HepG2 (cell line): Measurements from ENCODE around the gene FCAMR. TPM values are rescaled to one million over a fixed set of nuclear protein-coding genes. Genes with fewer than 3 reads are reported as not detected.

Experiments used
- ELF3 ChIP-seq: IDR thresholded peaks from 2 replicates; pipeline ENCODE4 v1.6.1; 2016; ENCODE audit warnings: missing genetic modification reagents, missing compliant biosample characterization
- ELF4 ChIP-seq: sonication (generic); formaldehyde crosslinking; IDR thresholded peaks from 2 replicates; pipeline ENCODE4 v1.5.0; 2020; ENCODE audit warnings: missing genetic modification reagents, mild to moderate bottlenecking, moderate library complexity, borderline replicate concordance
- EZH2 ChIP-seq: conservative IDR thresholded peaks from 2 replicates; pipeline ENCODE4 v1.6.1; 2012; ENCODE audit warnings: mild to moderate bottlenecking, low read depth, low read length, moderate library complexity
- REPIN1 ChIP-seq: sonication (generic); formaldehyde crosslinking; IDR thresholded peaks from 2 replicates; pipeline ENCODE4 v1.8.0; 2022; ENCODE audit warnings: missing genetic modification reagents, low read depth, mild to moderate bottlenecking, borderline replicate concordance
- SIX1 ChIP-seq: sonication (generic); formaldehyde crosslinking; IDR thresholded peaks from 2 replicates; pipeline ENCODE4 v1.4.0; 2020; ENCODE audit warnings: missing genetic modification reagents, borderline replicate concordance
- TCF7L2 ChIP-seq: IDR thresholded peaks from 2 replicates; pipeline ENCODE4 v1.6.1; 2011; ENCODE audit warnings: mild to moderate bottlenecking, low read depth, low read length, moderate library complexity
- U2AF2 ChIP-seq: fragments of 200-400 bp; formaldehyde crosslinking; IDR thresholded peaks from 2 replicates; pipeline ENCODE4 v1.6.1; 2017; ENCODE audit warnings: low read depth, mild to moderate bottlenecking, low read length
- ZNF343 ChIP-seq: sonication (generic); formaldehyde crosslinking; IDR thresholded peaks from 2 replicates; pipeline ENCODE4 v1.4.0; 2020; ENCODE audit warnings: mild to moderate bottlenecking, missing genetic modification reagents
- ZNF496 ChIP-seq: sonication (generic); formaldehyde crosslinking; IDR thresholded peaks from 2 replicates; pipeline ENCODE4 v1.8.1; 2023; ENCODE audit warnings: mild to moderate bottlenecking, moderate library complexity, missing genetic modification reagents; ENCODE audit not compliant: insufficient replicate concordance
- ZNF589 ChIP-seq: sonication (generic); formaldehyde crosslinking; conservative IDR thresholded peaks from 2 replicates; pipeline ENCODE4 v1.8.0; 2022; ENCODE audit warnings: mild to moderate bottlenecking, moderate library complexity, missing genetic modification reagents
- ZNF768 ChIP-seq: sonication (generic); formaldehyde crosslinking; IDR thresholded peaks from 2 replicates; pipeline ENCODE4 v1.4.0; 2020; ENCODE audit warnings: missing genetic modification reagents
- ZNF772 ChIP-seq: sonication (generic); formaldehyde crosslinking; IDR thresholded peaks from 2 replicates; pipeline ENCODE4 v1.5.0; 2020; ENCODE audit warnings: mild to moderate bottlenecking, missing genetic modification reagents
- ZNF788 ChIP-seq: sonication (generic); formaldehyde crosslinking; IDR thresholded peaks from 2 replicates; pipeline ENCODE4 v1.5.0; 2020; ENCODE audit warnings: mild to moderate bottlenecking, missing genetic modification reagents, borderline replicate concordance
- polyA plus RNA-seq, 8 experiments: library from polyadenylated mRNA; depleted of rRNA in 3 of 8; stranded (reverse) in 7 of 8; unstranded in 1 of 8; fragments of >200 nt; fragmentation: Illumina TruSeq in 4 of 8; extraction: Trizol in 4 of 8; gene quantifications; 2 replicates each; pipeline versions ENCODE4 v1.2.1 to v1.2.3, GENCODE V29; 2011 to 2016; ENCODE audit warnings: low read depth in 4 of 8, missing spikeins in 1 of 8, mixed read lengths in 1 of 8; ENCODE audit not compliant: insufficient read depth in 1 of 8
- total RNA-seq, 5 experiments: library from RNA; depleted of rRNA; stranded (reverse); fragments of >200 nt; fragmentation: Illumina TruSeq; extraction: Trizol; gene quantifications; 2 replicates each; pipeline ENCODE4 v1.2.3, GENCODE V29; 2016; ENCODE audit warnings: low read depth in 1 of 5
- TF ChIP-seq, protein P1 (sequence below): sonication (generic); formaldehyde crosslinking; conservative IDR thresholded peaks from 2 replicates; pipeline ENCODE4 v1.4.0; 2020; ENCODE audit warnings: missing genetic modification reagents
- TF ChIP-seq, protein P2 (sequence below): sonication (generic); formaldehyde crosslinking; IDR thresholded peaks from 2 replicates; pipeline ENCODE4 v1.8.0; 2022; ENCODE audit warnings: mild to moderate bottlenecking, missing genetic modification reagents, moderate library complexity
- TF ChIP-seq, protein P3 (sequence below): sonication (generic); formaldehyde crosslinking; IDR thresholded peaks from 2 replicates; pipeline ENCODE4 v1.4.0; 2020; ENCODE audit warnings: missing genetic modification reagents
- TF ChIP-seq, protein P4 (sequence below): sonication (generic); formaldehyde crosslinking; IDR thresholded peaks from 2 replicates; pipeline ENCODE4 v1.4.0; 2020; ENCODE audit warnings: mild to moderate bottlenecking, missing genetic modification reagents
- TF ChIP-seq, protein P5 (sequence below): sonication (generic); formaldehyde crosslinking; IDR thresholded peaks from 2 replicates; pipeline ENCODE4 v1.4.0; 2020; ENCODE audit warnings: missing genetic modification reagents
- TF ChIP-seq, protein P6 (sequence below): sonication (generic); formaldehyde crosslinking; IDR thresholded peaks from 2 replicates; pipeline ENCODE4 v1.8.1; 2022; ENCODE audit warnings: mild to moderate bottlenecking, missing genetic modification reagents
- TF ChIP-seq, protein P7 (sequence below): sonication (generic); formaldehyde crosslinking; IDR thresholded peaks from 2 replicates; pipeline ENCODE4 v1.8.1; 2023; ENCODE audit warnings: mild to moderate bottlenecking, inconsistent platforms, moderate library complexity, missing genetic modification reagents, borderline replicate concordance

FCAMR gene
- total and polyA plus RNA-seq, 2 of the 13 experiments (the other 11 are each of a cell fraction or from before 2014, with no cell fraction given) = not detected

DNA sequence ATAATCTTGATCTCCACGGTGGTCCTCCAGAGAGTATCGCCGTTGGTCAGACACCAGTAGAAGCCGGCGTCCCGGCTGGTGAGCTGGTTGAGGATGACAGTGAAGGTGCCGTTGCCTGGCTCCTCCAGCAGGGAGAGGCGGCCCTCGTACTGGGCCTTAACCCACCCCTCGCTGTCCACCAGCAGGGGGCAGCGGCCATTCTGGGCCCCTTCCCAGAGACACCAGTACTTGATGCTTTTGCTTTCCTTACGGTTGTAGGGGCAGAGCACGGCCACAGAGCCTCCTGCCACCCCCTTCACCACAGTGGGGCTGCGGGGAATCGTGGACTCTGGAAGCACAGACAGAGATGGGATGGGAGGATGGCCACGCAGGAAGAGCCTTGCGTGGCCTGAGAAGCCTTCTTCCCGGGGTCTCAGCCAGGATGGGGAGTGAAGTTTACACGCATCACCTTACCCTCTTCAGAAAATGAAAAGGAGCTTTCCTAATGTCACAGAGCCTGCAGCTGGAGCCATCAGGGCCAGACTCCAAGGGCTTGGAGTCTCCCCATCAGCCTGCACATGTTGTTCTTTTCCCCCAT, 34.7 kb downstream of the FCAMR start (continued):
- TF ChIP-seq ZNF496 (CRISPR knock-in tag) (no peak), TCF7L2 (no peak), U2AF2 (no peak), ELF4 (CRISPR knock-in tag) (no peak), ZNF788 (peak; percentile 70; the same call in 1 of the 2 replicates), REPIN1 (CRISPR knock-in tag) (no peak; the same call in 1 of the 2 replicates), ZNF768 (peak; percentile 37; the same call in 1 of the 2 replicates), ZNF772 (CRISPR knock-in tag) (no peak), ZNF589 (CRISPR knock-in tag) (no peak), ELF3 (peak; percentile 37; the same call in 1 of the 2 replicates), ZNF343 (CRISPR knock-in tag) (no peak), SIX1 (no peak), EZH2 (no peak)
- TF ChIP-seq, protein P1, sequence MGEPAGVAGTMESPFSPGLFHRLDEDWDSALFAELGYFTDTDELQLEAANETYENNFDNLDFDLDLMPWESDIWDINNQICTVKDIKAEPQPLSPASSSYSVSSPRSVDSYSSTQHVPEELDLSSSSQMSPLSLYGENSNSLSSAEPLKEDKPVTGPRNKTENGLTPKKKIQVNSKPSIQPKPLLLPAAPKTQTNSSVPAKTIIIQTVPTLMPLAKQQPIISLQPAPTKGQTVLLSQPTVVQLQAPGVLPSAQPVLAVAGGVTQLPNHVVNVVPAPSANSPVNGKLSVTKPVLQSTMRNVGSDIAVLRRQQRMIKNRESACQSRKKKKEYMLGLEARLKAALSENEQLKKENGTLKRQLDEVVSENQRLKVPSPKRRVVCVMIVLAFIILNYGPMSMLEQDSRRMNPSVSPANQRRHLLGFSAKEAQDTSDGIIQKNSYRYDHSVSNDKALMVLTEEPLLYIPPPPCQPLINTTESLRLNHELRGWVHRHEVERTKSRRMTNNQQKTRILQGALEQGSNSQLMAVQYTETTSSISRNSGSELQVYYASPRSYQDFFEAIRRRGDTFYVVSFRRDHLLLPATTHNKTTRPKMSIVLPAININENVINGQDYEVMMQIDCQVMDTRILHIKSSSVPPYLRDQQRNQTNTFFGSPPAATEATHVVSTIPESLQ (CRISPR knock-in tag) = no peak
- TF ChIP-seq, protein P2, sequence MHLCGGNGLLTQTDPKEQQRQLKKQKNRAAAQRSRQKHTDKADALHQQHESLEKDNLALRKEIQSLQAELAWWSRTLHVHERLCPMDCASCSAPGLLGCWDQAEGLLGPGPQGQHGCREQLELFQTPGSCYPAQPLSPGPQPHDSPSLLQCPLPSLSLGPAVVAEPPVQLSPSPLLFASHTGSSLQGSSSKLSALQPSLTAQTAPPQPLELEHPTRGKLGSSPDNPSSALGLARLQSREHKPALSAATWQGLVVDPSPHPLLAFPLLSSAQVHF = no peak
- TF ChIP-seq, protein P3, sequence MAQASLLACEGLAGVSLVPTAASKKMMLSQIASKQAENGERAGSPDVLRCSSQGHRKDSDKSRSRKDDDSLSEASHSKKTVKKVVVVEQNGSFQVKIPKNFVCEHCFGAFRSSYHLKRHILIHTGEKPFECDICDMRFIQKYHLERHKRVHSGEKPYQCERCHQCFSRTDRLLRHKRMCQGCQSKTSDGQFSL (CRISPR knock-in tag) = no peak
- TF ChIP-seq, protein P4, sequence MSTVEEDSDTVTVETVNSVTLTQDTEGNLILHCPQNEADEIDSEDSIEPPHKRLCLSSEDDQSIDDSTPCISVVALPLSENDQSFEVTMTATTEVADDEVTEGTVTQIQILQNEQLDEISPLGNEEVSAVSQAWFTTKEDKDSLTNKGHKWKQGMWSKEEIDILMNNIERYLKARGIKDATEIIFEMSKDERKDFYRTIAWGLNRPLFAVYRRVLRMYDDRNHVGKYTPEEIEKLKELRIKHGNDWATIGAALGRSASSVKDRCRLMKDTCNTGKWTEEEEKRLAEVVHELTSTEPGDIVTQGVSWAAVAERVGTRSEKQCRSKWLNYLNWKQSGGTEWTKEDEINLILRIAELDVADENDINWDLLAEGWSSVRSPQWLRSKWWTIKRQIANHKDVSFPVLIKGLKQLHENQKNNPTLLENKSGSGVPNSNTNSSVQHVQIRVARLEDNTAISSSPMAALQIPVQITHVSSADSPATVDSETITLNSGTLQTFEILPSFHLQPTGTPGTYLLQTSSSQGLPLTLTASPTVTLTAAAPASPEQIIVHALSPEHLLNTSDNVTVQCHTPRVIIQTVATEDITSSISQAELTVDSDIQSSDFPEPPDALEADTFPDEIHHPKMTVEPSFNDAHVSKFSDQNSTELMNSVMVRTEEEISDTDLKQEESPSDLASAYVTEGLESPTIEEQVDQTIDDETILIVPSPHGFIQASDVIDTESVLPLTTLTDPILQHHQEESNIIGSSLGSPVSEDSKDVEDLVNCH (CRISPR knock-in tag) = no peak
- TF ChIP-seq, protein P5, sequence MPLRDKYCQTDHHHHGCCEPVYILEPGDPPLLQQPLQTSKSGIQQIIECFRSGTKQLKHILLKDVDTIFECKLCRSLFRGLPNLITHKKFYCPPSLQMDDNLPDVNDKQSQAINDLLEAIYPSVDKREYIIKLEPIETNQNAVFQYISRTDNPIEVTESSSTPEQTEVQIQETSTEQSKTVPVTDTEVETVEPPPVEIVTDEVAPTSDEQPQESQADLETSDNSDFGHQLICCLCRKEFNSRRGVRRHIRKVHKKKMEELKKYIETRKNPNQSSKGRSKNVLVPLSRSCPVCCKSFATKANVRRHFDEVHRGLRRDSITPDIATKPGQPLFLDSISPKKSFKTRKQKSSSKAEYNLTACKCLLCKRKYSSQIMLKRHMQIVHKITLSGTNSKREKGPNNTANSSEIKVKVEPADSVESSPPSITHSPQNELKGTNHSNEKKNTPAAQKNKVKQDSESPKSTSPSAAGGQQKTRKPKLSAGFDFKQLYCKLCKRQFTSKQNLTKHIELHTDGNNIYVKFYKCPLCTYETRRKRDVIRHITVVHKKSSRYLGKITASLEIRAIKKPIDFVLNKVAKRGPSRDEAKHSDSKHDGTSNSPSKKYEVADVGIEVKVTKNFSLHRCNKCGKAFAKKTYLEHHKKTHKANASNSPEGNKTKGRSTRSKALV = no peak
- TF ChIP-seq, protein P6, sequence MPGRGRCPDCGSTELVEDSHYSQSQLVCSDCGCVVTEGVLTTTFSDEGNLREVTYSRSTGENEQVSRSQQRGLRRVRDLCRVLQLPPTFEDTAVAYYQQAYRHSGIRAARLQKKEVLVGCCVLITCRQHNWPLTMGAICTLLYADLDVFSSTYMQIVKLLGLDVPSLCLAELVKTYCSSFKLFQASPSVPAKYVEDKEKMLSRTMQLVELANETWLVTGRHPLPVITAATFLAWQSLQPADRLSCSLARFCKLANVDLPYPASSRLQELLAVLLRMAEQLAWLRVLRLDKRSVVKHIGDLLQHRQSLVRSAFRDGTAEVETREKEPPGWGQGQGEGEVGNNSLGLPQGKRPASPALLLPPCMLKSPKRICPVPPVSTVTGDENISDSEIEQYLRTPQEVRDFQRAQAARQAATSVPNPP (CRISPR knock-in tag) = no peak
- TF ChIP-seq, protein P7, sequence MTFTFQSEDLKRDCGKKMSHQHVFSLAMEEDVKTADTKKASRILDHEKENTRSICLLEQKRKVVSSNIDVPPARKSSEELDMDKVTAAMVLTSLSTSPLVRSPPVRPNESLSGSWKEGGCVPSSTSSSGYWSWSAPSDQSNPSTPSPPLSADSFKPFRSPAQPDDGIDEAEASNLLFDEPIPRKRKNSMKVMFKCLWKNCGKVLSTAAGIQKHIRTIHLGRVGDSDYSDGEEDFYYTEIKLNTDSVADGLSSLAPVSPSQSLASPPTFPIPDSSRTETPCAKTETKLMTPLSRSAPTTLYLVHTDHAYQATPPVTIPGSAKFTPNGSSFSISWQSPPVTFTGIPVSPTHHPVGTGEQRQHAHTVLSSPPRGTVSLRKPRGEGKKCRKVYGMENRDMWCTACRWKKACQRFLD = no peak
